Muscle layer of duodenum (tissue), 2 donors: Measurements from ENCODE around the gene GGA2.
A peak's percentile ranks its signal among the peaks of the same experiment; 100 is the strongest.
"Not testable (repeated sequence)": the region's sequence is repeated elsewhere in the genome, so short reads cannot be mapped to it uniquely, and the experiment has no call there.

ENCODE experiments used
- H3K27ac ChIP-seq: one replicate; pipeline ENCODE4 v1.7.0; 2013; ENCODE audit warnings: mild to moderate bottlenecking, low read length
- H3K27me3 ChIP-seq: one replicate; pipeline ENCODE4 v1.7.0; 2013; ENCODE audit warnings: low read depth, mild to moderate bottlenecking, control low read depth, low read length
- H3K36me3 ChIP-seq, 2 donors: one replicate each; pipeline ENCODE4 v1.7.0; 2013; ENCODE audit warnings: low read length in 2 of 2, control low read depth in 1 of 2, mild to moderate bottlenecking in 1 of 2; ENCODE audit not compliant: insufficient read depth in 2 of 2, control insufficient read depth in 1 of 2
- H3K4me1 ChIP-seq, 2 donors: one replicate each; pipeline ENCODE4 v1.7.0; 2013; ENCODE audit warnings: low read length in 2 of 2, mild to moderate bottlenecking in 2 of 2, control low read depth in 1 of 2, moderate library complexity in 1 of 2; ENCODE audit not compliant: insufficient read depth in 2 of 2, control insufficient read depth in 1 of 2
- H3K4me3 ChIP-seq, 2 donors: one replicate each; pipeline ENCODE4 v1.7.0; 2013; ENCODE audit warnings: low read length in 2 of 2, low read depth in 1 of 2, mild to moderate bottlenecking in 1 of 2
- H3K9me3 ChIP-seq, 2 donors: one replicate each; pipeline ENCODE4 v1.7.0; 2013; ENCODE audit warnings: low read length in 2 of 2, control low read depth in 1 of 2, mild to moderate bottlenecking in 1 of 2; ENCODE audit not compliant: control insufficient read depth in 1 of 2
- donor health status: healthy.

The GGA2 gene

GRCh38 chr16:23521965-23522364 lies 11.7 kb upstream of the GGA2 start:
- Histone ChIP-seq H3K27ac (no peak overlapping the region), H3K9me3 (no peaks in the 10 kb centered on the region), H3K4me3 (no peak overlapping the region), H3K27me3 (no peaks in the 10 kb centered on the region), H3K4me1 (no peaks in the 10 kb centered on the region), H3K36me3 (peaks cover 24 to 39% of the 10 kb centered on the region in 2 donors)

- no peaks in the 10 kb centered on the region for H3K27me3 ChIP-seq
- H3K36me3 ChIP-seq = peaks cover 24 to 42% of the 10 kb centered on the region in 2 donors
- no peaks in the 10 kb centered on the region for H3K4me1 ChIP-seq
- H3K9me3 ChIP-seq = no peaks in the 10 kb centered on the region
- no peak overlapping the region for H3K4me3 ChIP-seq
- H3K27ac ChIP-seq = no peak overlapping the region
Observed at GRCh38 chr16:23521037-23521743, 10.9 kb upstream of the GGA2 start.

- H3K9me3 ChIP-seq = no peaks in the 10 kb centered on the region
- no peaks in the 10 kb centered on the region for H3K27me3 ChIP-seq
- no peak overlapping the region for H3K27ac ChIP-seq
- no peak overlapping the region for H3K4me3 ChIP-seq
- no peaks in the 10 kb centered on the region for H3K4me1 ChIP-seq
- peaks cover 24 to 41% of the 10 kb centered on the region in 2 donors for H3K36me3 ChIP-seq
Observed at GRCh38 chr16:23520500-23520899, 10.2 kb upstream of the GGA2 start.

- no peak overlapping the region for H3K4me3 ChIP-seq
- no peaks in the 10 kb centered on the region for H3K9me3 ChIP-seq
- H3K27me3 ChIP-seq = no peaks in the 10 kb centered on the region
- no peak overlapping the region for H3K27ac ChIP-seq
- H3K4me1 ChIP-seq = no peaks in the 10 kb centered on the region
- H3K36me3 ChIP-seq = peaks cover 19 to 36% of the 10 kb centered on the region in 2 donors
Observed at GRCh38 chr16:23519282-23519681, 9.0 kb upstream of the GGA2 start.

DNA sequence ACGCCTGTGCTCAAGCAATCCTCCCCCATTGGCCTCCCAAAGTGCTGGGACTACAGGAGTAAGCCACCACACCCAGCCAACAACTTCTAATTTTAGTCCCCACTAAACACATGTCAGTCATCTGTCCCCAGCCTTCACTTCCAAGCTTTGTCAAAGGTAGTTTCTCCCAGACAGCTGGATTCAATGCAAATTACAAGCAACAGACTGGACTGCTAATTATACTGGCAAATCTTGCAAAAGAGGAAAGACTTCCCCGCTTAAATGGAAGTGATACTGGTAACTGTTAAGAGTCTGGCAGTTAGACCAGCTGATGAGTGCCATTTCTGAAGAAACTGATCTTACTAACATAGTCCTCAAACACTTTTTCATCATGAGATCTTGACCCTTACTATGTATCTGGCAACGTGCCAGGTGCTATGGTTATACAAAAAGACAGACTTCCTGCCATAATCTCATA lies 8.2 kb upstream of the GGA2 start:
- Histone ChIP-seq H3K4me3 (no peak overlapping the region), H3K27ac (no peak overlapping the region), H3K9me3 (no peaks in the 10 kb centered on the region), H3K36me3 (peaks cover 17 to 28% of the 10 kb centered on the region in 2 donors), H3K4me1 (no peaks in the 10 kb centered on the region), H3K27me3 (no peaks in the 10 kb centered on the region)

DNA sequence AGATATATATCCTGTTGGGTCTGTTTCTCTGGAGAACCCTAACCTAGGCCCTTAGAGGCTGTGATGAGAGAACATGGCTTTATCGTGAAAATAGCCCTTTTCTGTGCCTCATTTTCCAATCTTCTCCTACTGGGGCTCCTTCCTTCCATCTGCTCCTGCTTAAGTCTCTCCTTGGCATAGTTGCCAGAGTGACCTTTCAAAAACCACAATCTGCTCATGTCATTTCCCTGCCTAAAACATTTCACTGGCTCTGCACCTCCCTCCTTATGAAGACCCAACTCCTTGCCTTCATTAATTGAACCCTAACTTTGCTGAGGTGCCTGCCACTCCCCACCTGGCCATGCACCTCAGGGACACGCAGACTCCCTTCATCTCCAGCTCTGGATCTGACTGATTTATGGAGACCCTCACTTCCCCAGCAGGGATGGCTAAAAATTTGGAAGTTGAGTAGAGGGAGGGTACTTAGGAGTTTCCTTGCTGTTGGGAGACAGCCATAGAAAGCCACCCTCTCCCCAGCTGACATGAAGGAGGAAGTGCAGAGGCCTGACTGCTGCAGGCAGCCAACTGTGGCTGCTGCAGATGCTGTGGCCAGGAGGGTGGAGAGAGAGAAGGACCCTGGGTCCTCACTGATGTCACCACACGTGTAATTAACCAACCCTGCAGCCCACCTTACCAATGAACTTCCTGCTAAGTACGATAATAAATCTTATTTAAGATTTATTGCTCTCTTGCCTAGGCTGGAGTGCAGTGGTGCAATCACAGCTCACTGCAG lies 6.3 kb upstream of the GGA2 start:
- Histone ChIP-seq H3K9me3 (no peaks in the 10 kb centered on the region), H3K36me3 (peaks cover 4 to 18% of the 10 kb centered on the region in 2 donors)

GRCh38 chr16:23515881-23516280 lies 5.6 kb upstream of the GGA2 start:
- Histone ChIP-seq H3K27me3 (no peaks in the 10 kb centered on the region), H3K27ac (no peak overlapping the region), H3K4me3 (no peak overlapping the region), H3K4me1 (no peaks in the 10 kb centered on the region), H3K9me3 (no peaks in the 10 kb centered on the region), H3K36me3 (peaks cover 4 to 18% of the 10 kb centered on the region in 2 donors)

More for the DNA sequence above, 6.3 kb upstream of the GGA2 start:
- no peak overlapping the region for H3K27ac ChIP-seq
- H3K4me3 ChIP-seq = no peak overlapping the region
- no peaks in the 10 kb centered on the region for H3K27me3 ChIP-seq
- H3K4me1 ChIP-seq = no peaks in the 10 kb centered on the region

GRCh38 chr16:23514381-23515152 lies 4.3 kb upstream of the GGA2 start:
- peaks cover 2 to 17% of the 10 kb centered on the region in 2 donors for H3K36me3 ChIP-seq
- no peak overlapping the region for H3K27ac ChIP-seq
- H3K4me1 ChIP-seq = no peaks in the 10 kb centered on the region
- H3K9me3 ChIP-seq = no peaks in the 10 kb centered on the region
- no peak overlapping the region for H3K4me3 ChIP-seq
- no peaks in the 10 kb centered on the region for H3K27me3 ChIP-seq

- Histone ChIP-seq H3K27ac (no peak overlapping the region), H3K27me3 (no peaks in the 10 kb centered on the region), H3K4me3 (no peak overlapping the region), H3K4me1 (peaks cover 3 to 16% of the 10 kb centered on the region in 2 donors), H3K36me3 (peaks cover 0 to 10% of the 10 kb centered on the region in 2 donors), H3K9me3 (no peaks in the 10 kb centered on the region)
Observed at GRCh38 chr16:23512168-23512695, 1.9 kb upstream of the GGA2 start.

GRCh38 chr16:23511731-23512130 lies 1.4 kb upstream of the GGA2 start:
- H3K4me3 ChIP-seq = no peak overlapping the region
- H3K9me3 ChIP-seq = no peaks in the 10 kb centered on the region
- no peak overlapping the region for H3K27ac ChIP-seq
- H3K36me3 ChIP-seq = peaks cover 0 to 9% of the 10 kb centered on the region in 2 donors
- no peaks in the 10 kb centered on the region for H3K27me3 ChIP-seq
- peaks cover 3 to 16% of the 10 kb centered on the region in 2 donors for H3K4me1 ChIP-seq

- not testable (repeated sequence) for H3K36me3 ChIP-seq, H3K9me3 ChIP-seq, H3K27me3 ChIP-seq, H3K27ac ChIP-seq
- Histone ChIP-seq H3K4me3 (peak overlapping the region; percentile 61 to 73), H3K4me1 (peaks cover 3 to 20% of the 10 kb centered on the region in 2 donors)
Observed at GRCh38 chr16:23510915-23511270, 599 bp upstream of the GGA2 start.
